IMR-90 (cell line): ENCODE measurements around the gene RABGGTB. TPM values are rescaled to one million over a fixed set of nuclear protein-coding genes. Genes with fewer than 3 reads are reported as not detected.

ENCODE experiments used
- ATAC-seq: fragments of 200-7000 bp; cut with Tn5 transposase; 2 replicates; pipeline ENCODE4 v1.9.1; 2020; ENCODE audit warnings: low read depth, mild to moderate bottlenecking, moderate library complexity
- BruUV-seq: library from RNA; stranded (reverse); fragments of 400-500 nt; replicated peaks from 2 replicates; lab custom pipeline; 2021; lab: Mats Ljungman, UMichigan
- CTCF ChIA-PET: fragments of 300-600 bp; formaldehyde crosslinking; extraction: SDS; loops from one replicate; lab custom pipeline; 2021; ENCODE audit warnings: antibody characterized with exemption; lab: Yijun Ruan, JAX
- POLR2A ChIA-PET: fragments of 300-600 bp; sonication (Branson Sonifier 250); formaldehyde crosslinking; loops from one replicate; lab custom pipeline; 2022; ENCODE audit warnings: antibody characterized with exemption; ENCODE audit not compliant: unreplicated experiment; lab: Charles Lee
- DNase-seq: peaks from one replicate; pipeline ENCODE4 v3.0.0; 2013
- H2AFZ ChIP-seq: replicated peaks from 2 replicates; pipeline ENCODE3; 2013; ENCODE audit warnings: low read length, mild to moderate bottlenecking; ENCODE audit not compliant: poor library complexity
- H2AK5ac ChIP-seq: 2 replicates; pipeline ENCODE4 v1.6.1; 2013; ENCODE audit warnings: low read depth, low read length, inconsistent platforms
- H2AK9ac ChIP-seq: replicated peaks from 2 replicates; pipeline ENCODE3; 2013; ENCODE audit warnings: mild to moderate bottlenecking, low read depth, low read length, moderate library complexity; ENCODE audit not compliant: poor library complexity
- H2BK120ac ChIP-seq: 2 replicates; pipeline ENCODE4 v1.6.1; 2013; ENCODE audit warnings: low read depth, low read length, inconsistent platforms
- H2BK15ac ChIP-seq: 3 replicates; pipeline ENCODE4 v1.6.1; 2013; ENCODE audit warnings: low read depth, low read length, inconsistent platforms
- H2BK20ac ChIP-seq: 2 replicates; pipeline ENCODE4 v1.6.1; 2013; ENCODE audit warnings: low read depth, mild to moderate bottlenecking, inconsistent platforms, low read length, moderate library complexity
- H2BK5ac ChIP-seq: 2 replicates; pipeline ENCODE4 v1.6.1; 2013; ENCODE audit warnings: mild to moderate bottlenecking, low read depth, low read length, inconsistent platforms; ENCODE audit not compliant: poor library complexity, severe bottlenecking
- H3K14ac ChIP-seq: replicated peaks from 2 replicates; pipeline ENCODE4 v1.6.1; 2013; ENCODE audit warnings: low read depth, low read length, inconsistent platforms
- H3K18ac ChIP-seq: 2 replicates; pipeline ENCODE4 v1.6.1; 2013; ENCODE audit warnings: low read depth, low read length, control low read depth
- H3K23ac ChIP-seq: 2 replicates; pipeline ENCODE4 v1.6.1; 2013; ENCODE audit warnings: low read depth, low read length, inconsistent platforms
- H3K27ac ChIP-seq: 2 replicates; pipeline ENCODE4 v1.5.1; 2013; ENCODE audit warnings: mild to moderate bottlenecking, control low read depth, low read length; ENCODE audit not compliant: insufficient read depth
- H3K27me3 ChIP-seq: 2 replicates; pipeline ENCODE4 v1.6.1; 2013; ENCODE audit warnings: low read length; ENCODE audit not compliant: control insufficient read depth, insufficient read depth
- H3K36me3 ChIP-seq: 2 replicates; pipeline ENCODE4 v1.6.1; 2013; ENCODE audit warnings: low read length, mixed read lengths; ENCODE audit not compliant: control insufficient read depth, insufficient read depth
- H3K4ac ChIP-seq: 2 replicates; pipeline ENCODE4 v1.6.1; 2013; ENCODE audit warnings: low read depth, low read length, inconsistent platforms
- H3K4me1 ChIP-seq: 2 replicates; pipeline ENCODE4 v1.6.1; 2013; ENCODE audit warnings: low read length, mixed read lengths; ENCODE audit not compliant: control insufficient read depth, insufficient read depth
- H3K4me2 ChIP-seq: 2 replicates; pipeline ENCODE4 v1.6.1; 2013; ENCODE audit warnings: low read depth, mild to moderate bottlenecking, control low read depth, low read length, moderate library complexity
- H3K4me3 ChIP-seq: 2 replicates; pipeline ENCODE4 v1.5.1; 2013; ENCODE audit warnings: low read depth, mild to moderate bottlenecking, control low read depth, low read length, moderate library complexity; ENCODE audit not compliant: insufficient read depth
- H3K56ac ChIP-seq: 2 replicates; pipeline ENCODE4 v1.6.1; 2013; ENCODE audit warnings: low read length, inconsistent platforms; ENCODE audit not compliant: insufficient read depth; ENCODE audit errors: extremely low read depth
- H3K79me1 ChIP-seq, 2 experiments: 2 replicates each; pipeline ENCODE4 v1.6.1; 2013; ENCODE audit warnings: low read length in 2 of 2, inconsistent platforms in 1 of 2, low read depth in 1 of 2
- H3K9ac ChIP-seq: 2 replicates; pipeline ENCODE4 v1.6.1; 2013; ENCODE audit warnings: low read depth, low read length, control low read depth
- H3K9me1 ChIP-seq: 2 replicates; pipeline ENCODE4 v1.6.1; 2013; ENCODE audit warnings: low read length, inconsistent platforms; ENCODE audit not compliant: insufficient read depth
- H3K9me3 ChIP-seq: 2 replicates; pipeline ENCODE4 v1.6.1; 2013; ENCODE audit warnings: low read length; ENCODE audit not compliant: control insufficient read depth, insufficient read depth
- H4K20me1 ChIP-seq: 2 replicates; pipeline ENCODE4 v1.6.1; 2013; ENCODE audit warnings: low read length, inconsistent platforms; ENCODE audit not compliant: insufficient read depth
- H4K5ac ChIP-seq: 2 replicates; pipeline ENCODE4 v1.6.1; 2013; ENCODE audit warnings: mild to moderate bottlenecking, low read depth, low read length, control low read depth
- H4K8ac ChIP-seq, 2 experiments: 2 replicates each; pipeline ENCODE4 v1.6.1; 2013; ENCODE audit warnings: low read depth in 2 of 2, low read length in 2 of 2, control low read depth in 1 of 2, inconsistent platforms in 1 of 2
- H4K91ac ChIP-seq: 2 replicates; pipeline ENCODE4 v1.6.1; 2013; ENCODE audit warnings: low read depth, low read length, inconsistent platforms; ENCODE audit not compliant: insufficient read depth
- BHLHE40 ChIP-seq: fragments of 150-350 bp; IDR thresholded peaks from 2 replicates; pipeline ENCODE4 v1.6.1; 2016; ENCODE audit warnings: mild to moderate bottlenecking, low read depth, low read length
- CEBPB ChIP-seq: IDR thresholded peaks from 2 replicates; pipeline ENCODE4 v1.6.1; 2012; ENCODE audit warnings: low read depth, low read length, improper control_type of control experiment
- CHD1 ChIP-seq: IDR thresholded peaks from 2 replicates; pipeline ENCODE4 v1.6.1; 2012; ENCODE audit warnings: low read depth, low read length, improper control_type of control experiment
- FOS ChIP-seq: fragments of 150-350 bp; IDR thresholded peaks from 2 replicates; pipeline ENCODE4 v1.6.1; 2016; ENCODE audit warnings: low read depth, low read length
- MAFK ChIP-seq: IDR thresholded peaks from 2 replicates; pipeline ENCODE4 v1.6.1; 2012; ENCODE audit warnings: low read depth, low read length, improper control_type of control experiment
- MAZ ChIP-seq: IDR thresholded peaks from 2 replicates; pipeline ENCODE4 v1.6.1; 2012; ENCODE audit warnings: low read depth, mild to moderate bottlenecking, low read length, improper control_type of control experiment, moderate library complexity, borderline replicate concordance
- MXI1 ChIP-seq: IDR thresholded peaks from 2 replicates; pipeline ENCODE4 v1.6.1; 2012; ENCODE audit warnings: low read depth, mild to moderate bottlenecking, low read length, moderate library complexity, borderline replicate concordance
- NFE2L2 ChIP-seq: fragments of 150-350 bp; IDR thresholded peaks from 2 replicates; pipeline ENCODE4 v1.6.1; 2016; ENCODE audit warnings: low read depth, mild to moderate bottlenecking, low read length
- POLR2A ChIP-seq: IDR thresholded peaks from 2 replicates; pipeline ENCODE4 v1.6.1; 2012; ENCODE audit warnings: mild to moderate bottlenecking, low read depth, low read length
- RAD21 ChIP-seq: IDR thresholded peaks from 2 replicates; pipeline ENCODE4 v1.6.1; 2012; ENCODE audit warnings: low read length, improper control_type of control experiment
- RCOR1 ChIP-seq: IDR thresholded peaks from 2 replicates; pipeline ENCODE4 v1.6.1; 2012; ENCODE audit warnings: mild to moderate bottlenecking, low read length, improper control_type of control experiment; ENCODE audit not compliant: insufficient replicate concordance
- RFX5 ChIP-seq: IDR thresholded peaks from 2 replicates; pipeline ENCODE4 v1.8.0; 2012; ENCODE audit warnings: low read depth, mild to moderate bottlenecking, low read length, moderate library complexity
- SMC3 ChIP-seq: fragments of 150-350 bp; IDR thresholded peaks from 2 replicates; pipeline ENCODE4 v1.6.1; 2016; ENCODE audit warnings: low read depth, mild to moderate bottlenecking, antibody characterized with exemption, low read length, moderate library complexity
- WGBS, 2 experiments: methylation state at CpG; one replicate each; pipeline versions ENCODE4 v1.1.5 to v1.1.7; 2013; ENCODE audit warnings: missing lambda C conversion rate in 2 of 2; ENCODE audit not compliant: insufficient read length in 1 of 2; ENCODE audit errors: extremely low coverage in 2 of 2; 5-methylcytosine and 5-hydroxymethylcytosine counted together
- dilution Hi-C: fragments of 300-500 bp; cut with HindIII; formaldehyde crosslinking; loops from one replicate; pipeline ENCODE4 v1.14.3; 2018; ENCODE audit warnings: low sequenced_read_pairs; ENCODE audit not compliant: unreplicated experiment
- in situ Hi-C: fragments of 300-500 bp; cut with MboI; formaldehyde crosslinking; loops from 3 replicates; pipeline ENCODE4 v1.14.3; 2019; ENCODE audit warnings: low sequenced_read_pairs, inconsistent platforms, mixed read lengths
- intact Hi-C: fragments of 100-400 bp; cut with micrococcal nuclease; formaldehyde crosslinking; loops from 2 replicates; pipeline ENCODE4 v1.10.0; 2022
- polyA plus RNA-seq, 3 experiments: library from polyadenylated mRNA; depleted of rRNA; stranded (reverse); fragments of >200 nt; gene quantifications; 2 replicates each; pipeline ENCODE4 v1.2.3, GENCODE V29; 2012; ENCODE audit warnings: low replicate concordance in 1 of 3
- total RNA-seq: library from RNA; depleted of rRNA; stranded (reverse); fragments of >200 nt; gene quantifications from 2 replicates; pipeline ENCODE4 v1.2.3, GENCODE V29; 2012
- TF ChIP-seq, protein P1 (sequence below): fragments of 150-350 bp; IDR thresholded peaks from 2 replicates; pipeline ENCODE4 v1.6.1; 2016; ENCODE audit warnings: low read depth, mild to moderate bottlenecking, low read length, moderate library complexity, borderline replicate concordance
- TF ChIP-seq, protein P2 (sequence below): fragments of 150-350 bp; IDR thresholded peaks from 2 replicates; pipeline ENCODE4 v1.6.1; 2017; ENCODE audit warnings: mild to moderate bottlenecking, antibody characterized with exemption, low read length, low read depth
- TF ChIP-seq, protein P3 (sequence below): conservative IDR thresholded peaks from 2 replicates; pipeline ENCODE4 v1.5.1; 2012; ENCODE audit warnings: mild to moderate bottlenecking, low read depth, low read length, improper control_type of control experiment

The RABGGTB gene
- total and polyA plus RNA-seq, 2 of the 4 experiments (the other 2 are of a cell fraction), result 48.2 to 76.0 TPM

DNA sequence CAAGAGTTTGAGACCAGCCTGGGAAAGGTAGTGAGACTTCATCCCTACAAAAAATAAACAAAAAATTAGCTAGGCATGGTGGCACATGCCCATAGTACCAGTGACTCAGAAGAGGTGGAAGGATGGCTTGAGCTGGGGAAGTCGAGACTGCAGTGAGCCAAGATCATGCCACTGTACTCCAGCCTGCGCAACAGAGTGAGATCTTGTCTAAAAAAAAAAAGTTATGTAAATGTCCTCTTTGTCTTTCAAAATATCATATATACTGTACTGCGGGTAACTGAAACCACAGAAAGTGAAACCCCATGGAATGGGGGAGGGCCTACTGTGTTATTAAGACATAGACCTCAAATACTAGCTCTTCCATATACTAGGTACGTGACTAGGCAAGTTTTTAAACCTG lies 40.8 kb upstream of the RABGGTB start:
- in situ Hi-C loops (no loop called here), dilution Hi-C loops (no loop called here), intact Hi-C loops (no loop called here)
- Histone ChIP-seq H2BK5ac (no peak overlapping the region), H4K91ac (no peak overlapping the region), H3K27ac (no peak overlapping the region), H3K79me1 (peaks cover 0 to 3% of the 10 kb centered on the region in 2 experiments; a peak in 1 of 4 replicates), H2BK20ac (no peak overlapping the region), H3K4me2 (no peak overlapping the region), H3K4me1 (no peaks in the 10 kb centered on the region), H4K8ac (no peak overlapping the region), H2AFZ (no peak overlapping the region), H4K20me1 (no peaks in the 10 kb centered on the region), H3K23ac (no peak overlapping the region), H3K36me3 (peaks cover 19% of the 10 kb centered on the region), H3K9me1 (0 out of 2 replicates have a peak, but pooled peaks cover 7% of the 10 kb centered on the region), H2AK5ac (no peak overlapping the region), H2BK15ac (no peak overlapping the region), H3K27me3 (no peaks in the 10 kb centered on the region), H3K4me3 (no peak overlapping the region), H2BK120ac (no peak overlapping the region), H4K5ac (no peak overlapping the region), H3K9me3 (no peaks in the 10 kb centered on the region), H3K4ac (no peak overlapping the region), H3K9ac (no peak overlapping the region), H3K56ac (no peak overlapping the region), H2AK9ac (no peak overlapping the region), H3K18ac (no peak overlapping the region), H3K14ac (no peak overlapping the region)
- ChIA-PET POLR2A (no interaction called here), CTCF (interaction anchor here (1.4 kb wide), 1 partner anchor 12 kb away, joined by 3 read pairs; no protein-coding TSS in a partner anchor)
- ATAC-seq (no peak), DNase-seq (no peak)
- WGBS, 2 experiments, result no CpG with 5 or more reads among the region's 4 CpGs
- BruUV-seq, result no TSS peak
- TF ChIP-seq SMC3 (no peak), NFE2L2 (no peak), BHLHE40 (no peak), POLR2A (no peak), MAZ (no peak), RAD21 (no peak), MAFK (no peak), CEBPB (no peak), RFX5 (no peak), CHD1 (no peak), MXI1 (no peak), RCOR1 (no peak), FOS (no peak)
- TF ChIP-seq, protein P1, sequence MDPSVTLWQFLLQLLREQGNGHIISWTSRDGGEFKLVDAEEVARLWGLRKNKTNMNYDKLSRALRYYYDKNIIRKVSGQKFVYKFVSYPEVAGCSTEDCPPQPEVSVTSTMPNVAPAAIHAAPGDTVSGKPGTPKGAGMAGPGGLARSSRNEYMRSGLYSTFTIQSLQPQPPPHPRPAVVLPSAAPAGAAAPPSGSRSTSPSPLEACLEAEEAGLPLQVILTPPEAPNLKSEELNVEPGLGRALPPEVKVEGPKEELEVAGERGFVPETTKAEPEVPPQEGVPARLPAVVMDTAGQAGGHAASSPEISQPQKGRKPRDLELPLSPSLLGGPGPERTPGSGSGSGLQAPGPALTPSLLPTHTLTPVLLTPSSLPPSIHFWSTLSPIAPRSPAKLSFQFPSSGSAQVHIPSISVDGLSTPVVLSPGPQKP, result no peak
- TF ChIP-seq, protein P2, sequence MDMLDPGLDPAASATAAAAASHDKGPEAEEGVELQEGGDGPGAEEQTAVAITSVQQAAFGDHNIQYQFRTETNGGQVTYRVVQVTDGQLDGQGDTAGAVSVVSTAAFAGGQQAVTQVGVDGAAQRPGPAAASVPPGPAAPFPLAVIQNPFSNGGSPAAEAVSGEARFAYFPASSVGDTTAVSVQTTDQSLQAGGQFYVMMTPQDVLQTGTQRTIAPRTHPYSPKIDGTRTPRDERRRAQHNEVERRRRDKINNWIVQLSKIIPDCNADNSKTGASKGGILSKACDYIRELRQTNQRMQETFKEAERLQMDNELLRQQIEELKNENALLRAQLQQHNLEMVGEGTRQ, result no peak
- TF ChIP-seq, protein P3, sequence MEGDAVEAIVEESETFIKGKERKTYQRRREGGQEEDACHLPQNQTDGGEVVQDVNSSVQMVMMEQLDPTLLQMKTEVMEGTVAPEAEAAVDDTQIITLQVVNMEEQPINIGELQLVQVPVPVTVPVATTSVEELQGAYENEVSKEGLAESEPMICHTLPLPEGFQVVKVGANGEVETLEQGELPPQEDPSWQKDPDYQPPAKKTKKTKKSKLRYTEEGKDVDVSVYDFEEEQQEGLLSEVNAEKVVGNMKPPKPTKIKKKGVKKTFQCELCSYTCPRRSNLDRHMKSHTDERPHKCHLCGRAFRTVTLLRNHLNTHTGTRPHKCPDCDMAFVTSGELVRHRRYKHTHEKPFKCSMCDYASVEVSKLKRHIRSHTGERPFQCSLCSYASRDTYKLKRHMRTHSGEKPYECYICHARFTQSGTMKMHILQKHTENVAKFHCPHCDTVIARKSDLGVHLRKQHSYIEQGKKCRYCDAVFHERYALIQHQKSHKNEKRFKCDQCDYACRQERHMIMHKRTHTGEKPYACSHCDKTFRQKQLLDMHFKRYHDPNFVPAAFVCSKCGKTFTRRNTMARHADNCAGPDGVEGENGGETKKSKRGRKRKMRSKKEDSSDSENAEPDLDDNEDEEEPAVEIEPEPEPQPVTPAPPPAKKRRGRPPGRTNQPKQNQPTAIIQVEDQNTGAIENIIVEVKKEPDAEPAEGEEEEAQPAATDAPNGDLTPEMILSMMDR, result no peak
